HG03175 (cell line): ENCODE data around the gene SGPL1.
"Not testable (repeated sequence)": the region's sequence is repeated elsewhere in the genome, so short reads cannot be mapped to it uniquely, and the experiment has no call there.

ENCODE experiments used
- ATAC-seq: cut with Tn5 transposase; IDR thresholded peaks from one replicate; pipeline ENCODE4 v1.9.1; 2021; ENCODE audit warnings: mild to moderate bottlenecking, moderate library complexity; ENCODE audit not compliant: unreplicated experiment

Gene SGPL1

DNA sequence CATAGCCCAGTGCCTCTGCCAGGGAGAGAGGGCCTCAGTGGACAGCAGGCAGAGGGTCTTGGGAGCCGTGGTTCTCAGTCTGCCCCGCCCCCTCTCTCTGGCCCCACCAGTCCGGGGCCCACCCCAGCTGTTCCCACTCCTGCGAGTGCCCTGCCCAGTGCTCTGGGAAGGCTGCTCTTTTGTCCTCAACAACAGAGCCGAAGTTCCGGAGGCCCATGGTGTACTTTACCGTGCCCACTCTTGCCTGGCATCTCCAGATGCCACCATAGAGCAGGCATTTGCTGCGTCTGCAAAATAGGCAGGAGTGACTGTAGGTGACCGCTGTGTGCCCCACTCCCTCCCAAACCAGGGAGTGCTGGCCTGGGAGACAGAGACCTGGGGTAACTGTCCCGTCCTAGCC lies 101.9 kb downstream of the SGPL1 start:
- ATAC-seq = no peak

DNA sequence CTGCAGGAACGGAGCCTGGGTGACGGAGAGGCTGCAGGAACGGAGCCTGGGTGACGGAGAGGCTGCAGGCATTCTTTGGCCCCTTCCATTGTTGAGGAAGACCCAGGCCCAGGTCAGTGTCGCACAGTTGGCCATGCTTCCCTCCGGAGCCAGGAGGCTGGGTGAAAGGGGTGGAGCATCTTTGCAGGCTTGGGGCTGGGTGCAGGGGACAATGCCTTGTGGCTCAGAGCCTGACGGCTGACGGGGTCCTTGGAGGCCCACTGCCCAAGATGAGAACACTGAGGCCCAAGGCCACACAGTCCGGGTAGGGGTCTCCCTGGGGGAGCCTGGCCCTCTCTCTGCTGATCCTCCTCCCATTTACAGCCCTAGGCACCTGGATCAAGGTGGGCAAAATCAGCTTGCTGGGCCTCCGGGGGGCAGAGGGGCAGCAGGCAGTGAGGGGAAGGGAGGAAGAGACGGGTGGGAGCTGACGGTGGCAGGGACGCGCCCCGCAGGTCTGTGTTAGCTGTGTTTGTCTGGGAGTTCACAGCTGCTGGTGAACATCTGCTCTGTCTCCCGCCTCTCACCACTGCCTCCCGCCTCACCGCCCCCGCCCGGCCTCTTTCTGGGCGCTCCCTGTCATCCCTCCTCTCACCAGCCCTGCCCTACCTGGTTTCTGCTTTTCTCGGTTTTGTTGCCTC lies 103.2 kb downstream of the SGPL1 start:
- ATAC-seq = no peak

DNA sequence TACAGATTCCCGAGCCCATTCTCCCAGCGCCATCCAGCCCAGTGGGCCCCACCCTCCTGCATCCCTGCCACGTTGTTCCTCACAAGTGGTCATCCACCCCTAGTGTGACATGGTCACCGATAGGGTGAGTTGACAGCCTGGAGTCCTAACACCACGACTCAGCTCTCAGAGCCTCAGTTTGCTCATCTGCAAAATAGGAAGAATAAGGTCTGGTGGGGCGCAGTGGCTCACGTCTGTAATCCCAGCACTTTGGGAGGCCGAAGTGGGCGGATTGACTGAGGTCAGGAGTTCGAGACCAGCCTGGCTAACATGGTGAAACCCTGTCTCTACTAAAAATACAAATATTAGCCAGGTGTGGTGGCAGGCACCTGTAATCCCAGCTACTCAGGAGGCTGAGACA lies 104.2 kb downstream of the SGPL1 start:
- not testable (repeated sequence) for ATAC-seq

DNA sequence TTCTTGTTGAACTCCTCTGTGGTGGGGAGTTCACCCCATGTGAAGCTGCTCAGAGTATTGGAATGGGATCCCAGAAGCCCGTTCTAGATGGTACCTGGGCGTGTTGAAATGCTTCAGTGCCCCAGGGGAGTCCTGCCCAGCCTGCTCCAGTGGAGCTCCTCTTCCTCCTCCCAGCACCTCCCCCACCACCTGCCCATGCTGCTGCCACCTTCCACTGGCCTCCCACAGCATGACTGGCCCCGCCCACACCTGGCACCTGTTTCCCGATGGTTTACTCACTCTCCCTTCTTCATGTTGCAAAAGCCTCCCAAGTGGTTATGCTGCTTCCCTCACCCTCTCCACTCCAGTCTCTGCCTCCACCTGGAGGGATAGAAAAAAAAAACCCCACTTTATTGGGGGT lies 104.8 kb downstream of the SGPL1 start:
- ATAC-seq = no peak

DNA sequence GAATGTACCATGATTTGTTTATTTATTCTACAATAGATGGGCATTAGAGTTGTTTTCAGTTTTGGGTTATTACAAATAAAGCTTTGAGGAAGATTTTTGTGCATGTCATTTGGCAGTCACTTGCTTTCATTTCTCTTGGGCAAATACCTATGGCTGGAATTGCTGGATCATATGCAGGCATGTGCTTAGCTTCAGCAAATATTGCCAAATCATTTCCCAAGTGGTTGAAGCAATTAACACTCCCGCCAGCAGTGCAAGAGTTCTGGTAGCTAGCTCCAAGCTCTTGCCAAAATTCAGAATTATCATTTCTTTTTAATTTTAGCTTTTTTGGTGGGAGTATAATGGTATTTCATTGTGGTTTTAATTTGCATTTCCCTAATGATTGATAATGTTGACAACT lies 105.5 kb downstream of the SGPL1 start:
- ATAC-seq = no peak

DNA sequence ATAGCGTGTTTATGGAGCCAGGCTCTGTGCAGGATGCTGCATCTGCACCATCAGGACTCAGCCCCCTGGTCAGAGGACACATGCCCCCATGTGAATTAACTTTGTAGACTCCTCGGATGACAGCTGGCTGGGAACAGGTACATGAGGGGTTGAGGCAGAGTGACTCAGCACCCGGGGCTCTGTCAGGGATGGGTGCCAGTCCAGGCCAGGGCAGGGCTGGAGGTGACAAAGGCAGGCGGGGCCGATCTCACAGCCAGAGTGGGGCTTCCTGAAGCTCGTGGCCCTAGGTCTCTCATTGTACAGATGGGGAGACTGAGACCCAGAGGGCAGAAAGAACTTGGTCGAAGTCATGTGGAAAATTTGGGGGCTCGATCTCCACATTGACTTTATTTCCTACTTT lies 107.9 kb downstream of the SGPL1 start:
- no peak for ATAC-seq

DNA sequence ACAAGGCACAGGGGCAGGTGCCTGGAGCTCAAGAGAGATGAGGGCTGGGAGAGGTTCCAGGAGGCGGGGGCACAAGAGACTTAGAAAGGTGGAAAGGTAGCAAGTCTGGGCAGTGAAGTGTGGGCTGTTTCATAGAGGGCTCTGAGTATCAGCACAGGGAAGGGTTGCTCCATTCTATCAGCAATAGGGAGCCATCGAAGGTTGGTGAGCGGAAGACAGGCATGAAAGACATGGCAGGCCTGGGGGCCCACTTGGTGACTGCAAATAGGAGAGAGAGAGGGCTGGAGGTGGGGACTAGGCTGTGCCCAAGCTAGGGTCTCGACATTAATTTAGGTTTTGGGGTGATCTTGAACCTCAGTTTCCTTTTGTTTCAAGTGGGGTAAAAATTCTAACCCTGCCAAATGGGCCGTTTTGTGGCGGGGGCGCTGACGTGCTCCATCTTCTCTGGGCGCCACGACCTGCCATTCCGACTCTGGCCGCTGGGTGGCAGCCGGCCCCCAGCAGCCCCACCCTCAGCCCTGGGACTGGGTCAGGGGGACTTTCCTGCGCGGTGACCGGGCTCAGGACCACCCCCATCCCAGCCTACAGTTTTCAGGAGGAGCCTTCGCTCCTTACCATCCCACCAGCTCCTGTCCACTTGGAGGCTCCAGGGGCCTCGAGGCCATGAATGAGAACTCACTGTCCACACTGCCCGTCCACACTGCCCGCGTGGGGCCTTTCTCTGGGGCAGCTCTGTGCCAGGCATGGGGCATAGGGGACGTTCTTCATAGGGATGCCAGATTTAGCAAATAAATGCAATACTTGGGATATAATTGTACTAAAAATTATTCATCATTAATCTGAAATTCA lies 109.9 kb downstream of the SGPL1 start:
- no peak for ATAC-seq

DNA sequence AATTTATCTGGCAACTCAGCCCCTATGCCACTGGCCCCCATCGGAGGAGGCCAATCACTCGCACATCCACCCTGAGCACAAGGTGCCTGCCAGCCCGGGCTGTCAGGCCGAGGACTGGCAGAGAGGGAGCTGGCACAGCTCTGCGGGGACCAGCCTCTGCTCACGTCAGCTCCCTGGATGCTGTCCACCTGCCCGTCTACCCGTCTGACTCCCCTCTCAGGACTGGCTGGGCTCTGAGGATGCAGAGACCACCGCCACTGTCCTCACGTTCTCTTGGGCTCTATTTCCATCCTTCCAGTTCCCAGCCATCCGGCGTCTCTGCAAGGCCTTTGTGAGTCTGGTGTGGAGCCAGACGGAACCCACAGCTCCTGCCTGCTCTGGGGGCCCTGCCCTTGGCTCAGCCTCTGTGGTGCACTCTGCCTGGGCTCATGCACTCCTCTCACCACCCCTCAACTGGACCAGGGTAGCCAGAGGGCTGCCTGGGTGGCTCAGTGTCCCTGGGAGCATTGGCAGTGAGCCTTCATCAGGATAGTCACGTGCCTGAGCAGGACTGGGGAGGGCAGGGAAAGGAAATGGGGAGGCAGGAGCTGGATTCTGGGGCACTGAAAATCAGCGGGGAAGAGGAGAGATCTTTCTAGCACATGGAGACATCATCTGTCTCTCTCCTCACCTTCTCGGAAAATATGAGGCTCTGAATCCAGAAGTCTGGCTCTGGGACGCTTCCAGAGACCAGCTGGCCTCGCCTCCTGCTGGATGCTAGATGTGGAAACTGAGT lies 110.7 kb downstream of the SGPL1 start:
- no peak for ATAC-seq

DNA sequence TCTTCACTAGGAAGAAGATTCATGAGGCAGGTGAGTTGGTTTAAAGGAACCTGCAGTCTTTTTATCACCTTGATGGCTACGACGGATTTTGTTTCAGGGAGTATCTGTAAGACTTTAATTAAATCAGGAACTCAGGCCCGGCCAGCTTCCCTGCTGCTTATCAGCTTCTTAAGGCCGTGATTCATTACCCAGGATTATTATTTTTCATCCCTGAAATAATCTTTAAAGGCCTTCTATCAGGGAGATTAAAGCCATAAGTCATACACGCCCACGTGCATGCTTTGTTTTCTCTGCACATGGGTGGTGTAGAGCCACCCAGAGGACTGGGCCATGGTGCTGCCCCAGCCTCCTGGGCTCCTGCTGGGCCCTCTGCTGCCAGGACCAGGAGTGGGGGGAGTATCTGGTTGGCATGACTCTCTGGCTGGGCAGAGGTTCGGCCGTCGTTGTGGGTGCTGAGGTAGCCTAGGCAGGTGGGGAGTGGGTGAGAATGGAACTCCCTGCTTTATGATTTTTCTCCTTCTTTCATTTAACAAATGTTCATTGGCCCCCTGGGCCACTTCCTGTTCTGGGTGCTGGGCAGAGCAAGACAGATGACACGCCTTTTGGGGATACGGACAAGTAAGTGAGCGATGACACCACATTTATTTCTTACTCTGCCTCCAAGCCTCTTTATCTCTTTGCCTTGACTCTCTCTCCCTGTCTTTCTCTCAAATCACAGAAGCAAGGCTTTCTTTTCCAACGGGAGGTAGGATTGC lies 111.6 kb downstream of the SGPL1 start:
- ATAC-seq = no peak

DNA sequence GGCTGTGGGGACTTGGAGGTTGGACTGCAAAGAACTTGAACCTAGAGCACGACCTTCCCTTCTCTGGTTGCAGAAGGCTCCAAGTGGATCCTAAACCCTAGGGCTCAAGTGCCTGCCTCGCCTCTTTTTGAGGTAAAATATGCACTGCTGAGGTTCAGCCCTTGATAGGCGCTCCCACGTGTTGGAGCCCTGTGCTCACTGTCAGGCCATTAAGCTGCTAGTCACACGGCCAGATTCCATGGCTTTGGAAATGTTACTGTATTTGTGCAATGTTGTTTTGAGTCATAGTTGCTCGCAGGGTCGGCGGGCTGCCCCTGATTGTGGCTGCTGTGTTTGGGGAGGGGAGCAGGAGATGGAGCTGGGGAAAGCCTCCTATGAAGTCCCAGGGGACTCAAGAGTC lies 112.4 kb downstream of the SGPL1 start:
- no peak for ATAC-seq

DNA sequence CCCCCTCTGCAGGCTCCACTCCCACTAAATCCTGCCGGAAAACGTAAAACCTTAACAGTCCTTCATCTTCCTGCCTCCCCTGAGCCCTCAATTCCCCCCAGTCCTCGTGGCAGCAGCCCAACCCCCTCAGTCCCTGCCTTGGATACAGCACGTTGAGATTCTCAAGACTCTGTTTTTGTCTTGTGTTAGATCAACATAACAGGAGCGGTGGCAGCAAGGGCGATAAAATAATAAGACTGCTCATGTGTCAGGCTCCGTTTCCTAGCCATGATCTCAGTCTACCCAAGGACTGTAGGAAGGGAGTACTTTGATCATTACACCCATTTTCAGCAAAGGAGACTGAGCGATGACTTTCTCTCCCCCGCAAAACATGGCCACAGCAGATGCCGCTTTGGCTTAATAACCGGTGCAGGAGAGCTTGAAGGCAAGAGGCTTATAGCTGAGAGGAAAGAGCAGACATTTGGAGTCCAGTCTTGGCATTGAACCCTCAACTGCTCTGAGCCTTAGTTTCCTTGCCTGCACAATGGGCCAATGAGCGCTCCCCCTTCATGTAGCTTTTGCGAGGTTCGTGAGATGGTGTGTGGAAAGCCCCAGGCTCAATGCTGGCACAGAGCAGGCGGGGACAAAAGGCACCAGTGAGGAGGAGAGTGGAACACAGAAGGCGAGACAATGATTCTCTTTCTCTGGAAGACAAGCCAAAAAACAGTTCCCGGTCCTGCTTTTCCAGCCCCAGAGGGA lies 114.7 kb downstream of the SGPL1 start:
- ATAC-seq = no peak
